BJ (cell line): Measurements from ENCODE around the gene LRP5. TPM values are rescaled to one million over a fixed set of nuclear protein-coding genes. Genes with fewer than 3 reads are reported as not detected.

Experiments used
- CTCF ChIA-PET: fragments of 350-600 bp; formaldehyde crosslinking; extraction: SDS; loops from one replicate; lab custom pipeline; 2021; ENCODE audit warnings: antibody characterized with exemption, inconsistent platforms; lab: Yijun Ruan, JAX
- POLR2A ChIA-PET: fragments of 300-600 bp; sonication (Branson Sonifier 250); formaldehyde crosslinking; extraction: SDS; loops from one replicate; lab custom pipeline; 2021; ENCODE audit warnings: antibody characterized with exemption; lab: Charles Lee
- DNase-seq: peaks from one replicate; pipeline ENCODE4 v3.0.0-alpha.2; 2011; ENCODE audit warnings: low read depth
- H3K27me3 ChIP-seq: 2 replicates; pipeline ENCODE4 v1.6.0; 2011; ENCODE audit warnings: low read length; ENCODE audit not compliant: control insufficient read depth, insufficient read depth
- H3K36me3 ChIP-seq: 2 replicates; pipeline ENCODE4 v1.5.1; 2011; ENCODE audit warnings: low read length; ENCODE audit not compliant: control insufficient read depth, insufficient read depth
- H3K4me3 ChIP-seq: 2 replicates; pipeline ENCODE4 v1.5.1; 2011; ENCODE audit warnings: low read depth, mild to moderate bottlenecking, control low read depth, low read length
- CTCF ChIP-seq: IDR thresholded peaks from 2 replicates; pipeline ENCODE4 v1.5.1; 2011; ENCODE audit warnings: low read depth, mild to moderate bottlenecking, control low read depth, inconsistent platforms, low read length, moderate library complexity; ENCODE audit not compliant: insufficient read depth
- polyA plus RNA-seq: library from polyadenylated mRNA; depleted of rRNA; stranded (reverse); fragments of >200 nt; gene quantifications from 2 replicates; pipeline ENCODE4 v1.2.3, GENCODE V29; 2011

The LRP5 gene
- polyA plus RNA-seq, 1 experiment: 11.5 TPM

- Histone ChIP-seq H3K4me3 (no peak overlapping the region), H3K36me3 (no peaks in the 10 kb centered on the region), H3K27me3 (no peaks in the 10 kb centered on the region; the same call in 1 of the 2 replicates)
- DNase-seq: no peak
- no peak for TF ChIP-seq CTCF
- ChIA-PET CTCF (interaction anchor here (1.9 kb wide), 1 partner anchor 94 kb away, joined by 7 read pairs; no protein-coding TSS in a partner anchor), POLR2A (no interaction called here)
These were observed 9.3 kb upstream of the LRP5 start for GRCh38 chr11:68303083-68303482.

- H3K4me3 ChIP-seq: no peak overlapping the region
- DNase-seq: no peak
- CTCF ChIA-PET: interaction anchor here (0.8 to 1.9 kb wide), 5 partner anchors 12 to 95 kb away, joined by 3 to 7 read pairs (median 4); no protein-coding TSS in a partner anchor
- POLR2A ChIA-PET: no interaction called here
- no peak for TF ChIP-seq CTCF
- H3K27me3 ChIP-seq: no peaks in the 10 kb centered on the region; the same call in 1 of the 2 replicates
- no peaks in the 10 kb centered on the region for H3K36me3 ChIP-seq
These were observed 8.2 kb upstream of the LRP5 start for GRCh38 chr11:68303982-68304780.

GRCh38 chr11:68306636-68307035, 5.8 kb upstream of the LRP5 start:
- no peak overlapping the region for H3K4me3 ChIP-seq
- no peak for DNase-seq
- no peak for TF ChIP-seq CTCF
- no peaks in the 10 kb centered on the region; the same call in 1 of the 2 replicates for H3K27me3 ChIP-seq
- no peaks in the 10 kb centered on the region for H3K36me3 ChIP-seq
- ChIA-PET POLR2A (no interaction called here), CTCF (interaction anchor here (2.0 kb wide), 1 partner anchor 9 kb away, joined by 13 read pairs; no protein-coding TSS in a partner anchor)

- Histone ChIP-seq H3K4me3 (no peak overlapping the region), H3K36me3 (no peaks in the 10 kb centered on the region), H3K27me3 (no peaks in the 10 kb centered on the region; the same call in 1 of the 2 replicates)
- DNase-seq: no peak
- ChIA-PET POLR2A (interaction anchor here (0.6 kb wide), 1 partner anchor 152 kb away, joined by 4 read pairs; no protein-coding TSS in a partner anchor), CTCF (interaction anchor here (1.0 to 1.6 kb wide), 2 partner anchors 9 to 77 kb away, joined by 4 to 5 read pairs; no protein-coding TSS in a partner anchor)
- no peak for TF ChIP-seq CTCF
These were observed 4.3 kb upstream of the LRP5 start for GRCh38 chr11:68308068-68308467.

- TF ChIP-seq CTCF: no peak
- CTCF ChIA-PET: interaction anchor here (0.6 to 2.4 kb wide), 3 partner anchors 12 to 222 kb away, joined by 3 to 15 read pairs (median 5); no protein-coding TSS in a partner anchor
- Histone ChIP-seq H3K27me3 (no peaks in the 10 kb centered on the region; the same call in 1 of the 2 replicates), H3K4me3 (no peak overlapping the region), H3K36me3 (no peaks in the 10 kb centered on the region)
- DNase-seq: no peak
- POLR2A ChIA-PET: no interaction called here
These were observed 2.7 kb upstream of the LRP5 start for GRCh38 chr11:68309621-68310185.
